GM12878 (cell line): Measurements from ENCODE around the gene PCDH1. TPM values are rescaled to one million over a fixed set of nuclear protein-coding genes. Genes with fewer than 3 reads are reported as not detected.

Experiments
- ATAC-seq: fragments of 200-7000 bp; cut with Tn5 transposase; 3 replicates; pipeline ENCODE4 v1.9.1; 2020; ENCODE audit warnings: mild to moderate bottlenecking, moderate library complexity
- BruUV-seq: library from RNA; stranded (reverse); fragments of 400-500 nt; replicated peaks from 2 replicates; lab custom pipeline; 2021; lab: Mats Ljungman, UMichigan
- CTCF ChIA-PET: fragments of 300-600 bp; sonication (Branson Sonifier 250); formaldehyde crosslinking; extraction: SDS; loops from one replicate; lab custom pipeline; 2021; ENCODE audit warnings: inconsistent platforms; lab: Yijun Ruan, JAX
- POLR2A ChIA-PET: fragments of 350-600 bp; formaldehyde crosslinking; extraction: SDS; loops from one replicate; lab custom pipeline; 2021; ENCODE audit warnings: inconsistent platforms; lab: Charles Lee
- RAD21 ChIA-PET: fragments of 300-600 bp; sonication (Branson Sonifier 250); formaldehyde crosslinking; loops from one replicate; lab custom pipeline; 2023; ENCODE audit warnings: antibody characterized with exemption; ENCODE audit not compliant: unreplicated experiment; lab: Charles Lee
- SMC1A ChIA-PET: fragments of 300-600 bp; sonication (Branson Sonifier 250); formaldehyde crosslinking; loops from one replicate; lab custom pipeline; 2023; ENCODE audit not compliant: unreplicated experiment, uncharacterized antibody; lab: Charles Lee
- DNase-seq: peaks from one replicate; pipeline ENCODE4 v3.0.0-alpha.2; 2011; ENCODE audit warnings: low read depth, low spot score
- FAIRE-seq: peaks from 3 replicates; lab custom pipeline; 2011; peaks lifted over from hg19 to GRCh38; lab: Jason Lieb, UNC
- H2AFZ ChIP-seq: 2 replicates; pipeline ENCODE4 v1.6.0; 2011; ENCODE audit warnings: low read depth, low read length, control low read depth; ENCODE audit not compliant: control insufficient read depth
- H3K27ac ChIP-seq: 2 replicates; pipeline ENCODE4 v1.5.1; 2011; ENCODE audit warnings: control low read depth; ENCODE audit not compliant: control insufficient read depth, insufficient read depth
- H3K27me3 ChIP-seq, 2 experiments: replicated peaks in 1 of 2; 2 replicates each; pipeline versions ENCODE4 v1.6.0 to v1.6.1; 2011; ENCODE audit warnings: low read length in 1 of 2; ENCODE audit not compliant: control insufficient read depth in 2 of 2, insufficient read depth in 2 of 2
- H3K36me3 ChIP-seq, 2 experiments: 2 replicates each; pipeline ENCODE4 v1.5.1; 2011; ENCODE audit warnings: low read length in 1 of 2; ENCODE audit not compliant: control insufficient read depth in 2 of 2, insufficient read depth in 2 of 2
- H3K4me1 ChIP-seq: 2 replicates; pipeline ENCODE4 v1.6.1; 2011; ENCODE audit warnings: mild to moderate bottlenecking, low read length, moderate library complexity, mixed read lengths; ENCODE audit not compliant: control insufficient read depth, insufficient read depth
- H3K4me2 ChIP-seq: 2 replicates; pipeline ENCODE4 v1.6.0; 2011; ENCODE audit warnings: control low read depth; ENCODE audit not compliant: control insufficient read depth, insufficient read depth
- H3K4me3 ChIP-seq: fragments of 200-600 bp; sonication (generic); 2 replicates; pipeline ENCODE4 v1.5.1; 2016
- H3K79me2 ChIP-seq: 2 replicates; pipeline ENCODE4 v1.6.0; 2011; ENCODE audit warnings: low read length; ENCODE audit not compliant: control insufficient read depth, insufficient read depth
- H3K9ac ChIP-seq: 2 replicates; pipeline ENCODE4 v1.8.0; 2011; ENCODE audit warnings: low read length, control low read depth, mixed read lengths; ENCODE audit not compliant: control insufficient read depth, insufficient read depth
- H3K9me3 ChIP-seq: replicated peaks from 3 replicates; pipeline ENCODE4 v1.5.1; 2011; ENCODE audit warnings: mild to moderate bottlenecking, low read length; ENCODE audit not compliant: control insufficient read depth, insufficient read depth
- H4K20me1 ChIP-seq: 2 replicates; pipeline ENCODE4 v1.6.0; 2011; ENCODE audit not compliant: control insufficient read depth, insufficient read depth
- BMI1 ChIP-seq: fragments of 450-650 bp; IDR thresholded peaks from 2 replicates; pipeline ENCODE4 v1.6.1; 2016; ENCODE audit warnings: mild to moderate bottlenecking, moderate library complexity, borderline replicate concordance
- CBX3 ChIP-seq: fragments of 200-600 bp; sonication (generic); IDR thresholded peaks from 2 replicates; pipeline ENCODE4 v1.6.1; 2016; ENCODE audit warnings: low read depth, borderline replicate concordance
- CHD4 ChIP-seq: fragments of 200-600 bp; sonication (generic); IDR thresholded peaks from 2 replicates; pipeline ENCODE4 v1.6.1; 2016; ENCODE audit warnings: mild to moderate bottlenecking
- CREM ChIP-seq: IDR thresholded peaks from 2 replicates; pipeline ENCODE4 v1.6.1; 2014; ENCODE audit warnings: antibody characterized with exemption, low read depth
- DPF2 ChIP-seq: fragments of 450-650 bp; IDR thresholded peaks from 2 replicates; pipeline ENCODE4 v1.6.1; 2017; ENCODE audit warnings: mild to moderate bottlenecking
- HSF1 ChIP-seq: fragments of 150-350 bp; IDR thresholded peaks from 2 replicates; pipeline ENCODE4 v1.6.1; 2014; ENCODE audit warnings: mild to moderate bottlenecking, low read depth, low read length
- JUNB ChIP-seq: IDR thresholded peaks from 2 replicates; pipeline ENCODE4 v1.6.1; 2016; ENCODE audit warnings: antibody characterized with exemption, mild to moderate bottlenecking
- MYB ChIP-seq: fragments of 150-350 bp; IDR thresholded peaks from 2 replicates; pipeline ENCODE4 v1.6.1; 2014; ENCODE audit warnings: mild to moderate bottlenecking, low read depth, low read length, borderline replicate concordance
- NFIC ChIP-seq: IDR thresholded peaks from 2 replicates; pipeline ENCODE4 v1.6.1; 2012; ENCODE audit warnings: low read depth, mild to moderate bottlenecking, inconsistent platforms, low read length, moderate library complexity
- PAX5 ChIP-seq: IDR thresholded peaks from 2 replicates; pipeline ENCODE4 v1.6.1; 2011; ENCODE audit warnings: low read depth, low read length, borderline replicate concordance
- RBBP5 ChIP-seq: fragments of 200-600 bp; sonication (generic); conservative IDR thresholded peaks from 2 replicates; pipeline ENCODE4 v1.6.1; 2016
- RUNX3 ChIP-seq: IDR thresholded peaks from 2 replicates; pipeline ENCODE4 v1.6.1; 2012; ENCODE audit warnings: low read length, inconsistent platforms
- SMARCA5 ChIP-seq: fragments of 450-650 bp; IDR thresholded peaks from 2 replicates; pipeline ENCODE4 v1.6.1; 2017; ENCODE audit warnings: mild to moderate bottlenecking
- TAF1 ChIP-seq: IDR thresholded peaks from 2 replicates; pipeline ENCODE4 v1.6.1; 2011; ENCODE audit warnings: mild to moderate bottlenecking, low read depth, low read length, borderline replicate concordance
- YY1 ChIP-seq: IDR thresholded peaks from 2 replicates; pipeline ENCODE4 v1.6.1; 2011; ENCODE audit warnings: low read depth, mild to moderate bottlenecking, low read length
- ZNF207 ChIP-seq: fragments of 450-650 bp; IDR thresholded peaks from 2 replicates; pipeline ENCODE4 v1.6.1; 2014; ENCODE audit warnings: antibody characterized with exemption, mild to moderate bottlenecking, borderline replicate concordance
- ZNF622 ChIP-seq: fragments of 450-650 bp; IDR thresholded peaks from 2 replicates; pipeline ENCODE4 v1.6.1; 2017; ENCODE audit warnings: mild to moderate bottlenecking, inconsistent platforms
- WGBS: methylation state at CpG from one replicate; pipeline ENCODE4 v1.1.6; 2016; ENCODE audit warnings: low lambda C conversion rate; ENCODE audit not compliant: insufficient replicate concordance, insufficient coverage; ENCODE audit errors: missing lambda C conversion rate; 5-methylcytosine and 5-hydroxymethylcytosine counted together
- in situ Hi-C: fragments of 300-500 bp; cut with MboI; formaldehyde crosslinking; loops from 9 replicates; pipeline ENCODE4 v1.14.3; 2018; ENCODE audit warnings: mixed read lengths
- intact Hi-C: fragments of 100-400 bp; cut with micrococcal nuclease; formaldehyde crosslinking; loops from one replicate; pipeline ENCODE4 v1.14.2; 2022; ENCODE audit not compliant: unreplicated experiment
- polyA plus RNA-seq, 11 experiments: library from polyadenylated mRNA; depleted of rRNA in 4 of 11; unstranded in 6 of 11; stranded (reverse) in 5 of 11; fragments of >200 nt; fragmentation: Nextera tagmentation in 4 of 11; fragmentation: Illumina TruSeq in 1 of 11; extraction: Ambion mirVana in 4 of 11; extraction: Trizol in 1 of 11; gene quantifications; 1 replicate in 1 of 11; 2 replicates in 10 of 11; pipeline versions ENCODE4 v1.2.1 to v1.2.3, GENCODE V29; 2011 to 2016; ENCODE audit warnings: inconsistent platforms in 2 of 11, missing spikeins in 2 of 11, low read depth in 1 of 11
- total RNA-seq, 4 experiments: library from RNA; depleted of rRNA in 3 of 4; stranded (reverse); fragments of >200 nt in 3 of 4; fragmentation: Illumina TruSeq in 1 of 4; extraction: Trizol in 1 of 4; gene quantifications; 2 replicates each; pipeline versions ENCODE4 v1.2.1 to v1.2.3, GENCODE V29; 2013 to 2021

The PCDH1 gene
- total and polyA plus RNA-seq, 10 of the 15 experiments (the other 5 are each of a cell fraction or from before 2014, with no cell fraction given), result 0.07 to 0.36 (median 0.16) TPM; not detected in 7

- ATAC-seq (no peak), DNase-seq (no peak), FAIRE-seq (no peak)
- Histone ChIP-seq H3K9ac (no peak overlapping the region), H3K4me3 (no peak overlapping the region), H4K20me1 (no peaks in the 10 kb centered on the region), H3K27ac (no peak overlapping the region), H2AFZ (no peak overlapping the region), H3K79me2 (no peaks in the 10 kb centered on the region), H3K4me2 (no peak overlapping the region), H3K4me1 (peaks cover 8% of the 10 kb centered on the region), H3K36me3 (no peaks in the 10 kb centered on the region), H3K27me3 (no peaks in the 10 kb centered on the region), H3K9me3 (no peaks in the 10 kb centered on the region; the same call in 2 of the 3 replicates)
- WGBS, result 22% methylated on average over 3 of the region's 3 CpGs
- SMC1A ChIA-PET, result no interaction called here
- POLR2A ChIA-PET, result no interaction called here
- RAD21 ChIA-PET, result no interaction called here
- in situ Hi-C loops, result no loop called here
- CTCF ChIA-PET, result no interaction called here
- intact Hi-C loops, result no loop called here
- TF ChIP-seq MYB (no peak), HSF1 (no peak), CBX3 (no peak)
- no TSS peak for BruUV-seq
Measured at GRCh38 chr5:141852448-141852847, 25.8 kb downstream of the PCDH1 start.

GRCh38 chr5:141851195-141851874 lies 26.9 kb downstream of the PCDH1 start:
- no peak for DNase-seq
- Histone ChIP-seq H3K4me3 (no peak overlapping the region), H2AFZ (no peak overlapping the region), H3K27me3 (no peaks in the 10 kb centered on the region), H3K36me3 (no peaks in the 10 kb centered on the region), H3K79me2 (no peaks in the 10 kb centered on the region), H3K27ac (no peak overlapping the region), H4K20me1 (no peaks in the 10 kb centered on the region), H3K9ac (no peak overlapping the region), H3K9me3 (no peaks in the 10 kb centered on the region; the same call in 2 of the 3 replicates), H3K4me1 (peaks cover 8% of the 10 kb centered on the region), H3K4me2 (no peak overlapping the region)
- intact Hi-C loops, result no loop called here
- in situ Hi-C loops, result no loop called here
- FAIRE-seq, result no peak
- CTCF ChIA-PET, result no interaction called here
- ATAC-seq, result no peak
- WGBS, result 79% methylated on average over 9 of the region's 10 CpGs
- TF ChIP-seq PAX5, result no peak
- no peak for TF ChIP-seq TAF1
- no peak for TF ChIP-seq NFIC
- no peak for TF ChIP-seq RBBP5
- no peak for TF ChIP-seq ZNF622
- no peak for TF ChIP-seq RUNX3
- TF ChIP-seq YY1, result no peak
- TF ChIP-seq JUNB, result no peak
- TF ChIP-seq CREM, result no peak
- no peak for TF ChIP-seq ZNF207
- no peak for TF ChIP-seq CHD4
- no peak for TF ChIP-seq BMI1
- no peak for TF ChIP-seq SMARCA5
- no peak for TF ChIP-seq DPF2
- POLR2A ChIA-PET, result no interaction called here
- BruUV-seq, result no TSS peak
- RAD21 ChIA-PET, result no interaction called here
- SMC1A ChIA-PET, result no interaction called here
